Fibroblast of the aortic adventitia (primary cell): ENCODE measurements around the gene TRIM14. TPM values are rescaled to one million over a fixed set of nuclear protein-coding genes. Genes with fewer than 3 reads are reported as not detected.

ENCODE experiments used
- DNase-seq: peaks from one replicate; pipeline ENCODE4 v3.0.0-alpha.2; 2010; ENCODE audit warnings: low read depth
- H3K4me3 ChIP-seq: 2 replicates; pipeline ENCODE4 v1.5.1; 2011; ENCODE audit warnings: low read depth, mild to moderate bottlenecking, control low read depth, low read length, moderate library complexity
- CTCF ChIP-seq: IDR thresholded peaks from 2 replicates; pipeline ENCODE4 v1.5.1; 2011; ENCODE audit warnings: mild to moderate bottlenecking, low read length, control low read depth, inconsistent platforms; ENCODE audit not compliant: insufficient read depth
- total RNA-seq: library from RNA; depleted of rRNA; stranded (reverse); fragments of >200 nt; gene quantifications from 2 replicates; pipeline ENCODE4 v1.2.3, GENCODE V29; 2012; ENCODE audit warnings: low replicate concordance

Gene TRIM14
- 0.81 and 2.0 TPM in 2 replicates for total RNA-seq

GRCh38 chr9:98118640-98119601, at the start of gene TRIM14:
Gene TRIM14 (minus strand): TSS chr9:98119222. CDS start chr9:98119188, 34 bp downstream.
- DNase-seq, result peak; percentile 19

GRCh38 chr9:98168153-98168780, 49.2 kb upstream of the TRIM14 start:
- no peak for TF ChIP-seq CTCF
- H3K4me3 ChIP-seq, result no peak overlapping the region
- no peak for DNase-seq

More at GRCh38 chr9:98118640-98119601, at the start of gene TRIM14:
- H3K4me3 ChIP-seq, result peak within 1 kb of the TSS; percentile 71
- TF ChIP-seq CTCF, result no peak

GRCh38 chr9:98164912-98165311, 45.9 kb upstream of the TRIM14 start:
- no peak for TF ChIP-seq CTCF
- peak; percentile 11 for DNase-seq
- no peak overlapping the region for H3K4me3 ChIP-seq

GRCh38 chr9:98162613-98163012, 43.6 kb upstream of the TRIM14 start:
- TF ChIP-seq CTCF, result no peak
- no peak for DNase-seq
- H3K4me3 ChIP-seq, result no peak overlapping the region

- no peak for DNase-seq
- no peak overlapping the region for H3K4me3 ChIP-seq
- no peak for TF ChIP-seq CTCF
Observed at GRCh38 chr9:98161851-98162250, 42.8 kb upstream of the TRIM14 start.

- no peak for TF ChIP-seq CTCF
- no peak overlapping the region for H3K4me3 ChIP-seq
- no peak for DNase-seq
Observed at GRCh38 chr9:98159790-98160189, 40.8 kb upstream of the TRIM14 start.
